ENCODE results near the gene PDZRN3. TPM values are rescaled to one million over a fixed set of nuclear protein-coding genes. Genes with fewer than 3 reads are reported as not detected.

The PDZRN3 gene
- total RNA-seq, 1 experiment from 2014 or later = not detected

- no TSS peak for BruUV-seq (replicated peaks)
- no peak for TF ChIP-seq CTCF (IDR thresholded peaks at IDR 0.05; ENCODE audit: unreplicated experiment)
Observed at GRCh38 chr3:73529308-73530021, 95.3 kb downstream of the PDZRN3 start.

GRCh38 chr3:73525591-73525990, 99.2 kb downstream of the PDZRN3 start:
- CTCF ChIA-PET = no interaction called here
- intact Hi-C loops (cut with micrococcal nuclease; ENCODE audit: unreplicated experiment) = no loop called here
- no TSS peak for BruUV-seq (replicated peaks)
- no peaks in the 10 kb centered on the region for H3K27me3 Mint-ChIP-seq (ENCODE audit: unreplicated experiment)
- TF ChIP-seq CTCF (IDR thresholded peaks at IDR 0.05; ENCODE audit: unreplicated experiment) = no peak
- H3K36me3 Mint-ChIP-seq (ENCODE audit: insufficient read depth, unreplicated experiment) = no peaks in the 10 kb centered on the region
- H3K4me1 Mint-ChIP-seq (ENCODE audit: low read depth, unreplicated experiment) = no peaks in the 10 kb centered on the region
- no peaks in the 10 kb centered on the region for H3K9me3 Mint-ChIP-seq (ENCODE audit: low read depth, unreplicated experiment)
- no peak for DNase-seq
- H3K27ac Mint-ChIP-seq (ENCODE audit: unreplicated experiment) = no peak overlapping the region
- no peak overlapping the region for H3K4me3 Mint-ChIP-seq (ENCODE audit: low read depth, unreplicated experiment)

More at GRCh38 chr3:73529308-73530021, 95.3 kb downstream of the PDZRN3 start:
- H3K36me3 Mint-ChIP-seq (ENCODE audit: insufficient read depth, unreplicated experiment) = no peaks in the 10 kb centered on the region
- no peak overlapping the region for H3K4me3 Mint-ChIP-seq (ENCODE audit: low read depth, unreplicated experiment)
- intact Hi-C loops (cut with micrococcal nuclease; ENCODE audit: unreplicated experiment) = no loop called here
- DNase-seq = no peak
- H3K4me1 Mint-ChIP-seq (ENCODE audit: low read depth, unreplicated experiment) = no peaks in the 10 kb centered on the region
- peaks cover 4% of the 10 kb centered on the region for H3K9me3 Mint-ChIP-seq (ENCODE audit: low read depth, unreplicated experiment)
- H3K27ac Mint-ChIP-seq (ENCODE audit: unreplicated experiment) = no peak overlapping the region
- H3K27me3 Mint-ChIP-seq (ENCODE audit: unreplicated experiment) = no peaks in the 10 kb centered on the region
- CTCF ChIA-PET = no interaction called here

GRCh38 chr3:73523661-73524060, 101.1 kb downstream of the PDZRN3 start:
- Mint-ChIP-seq H3K4me3 (ENCODE audit: low read depth, unreplicated experiment) (no peak overlapping the region), H3K36me3 (ENCODE audit: insufficient read depth, unreplicated experiment) (no peaks in the 10 kb centered on the region), H3K27me3 (ENCODE audit: unreplicated experiment) (no peaks in the 10 kb centered on the region), H3K27ac (ENCODE audit: unreplicated experiment) (no peak overlapping the region), H3K9me3 (ENCODE audit: low read depth, unreplicated experiment) (peaks cover 4% of the 10 kb centered on the region), H3K4me1 (ENCODE audit: low read depth, unreplicated experiment) (no peaks in the 10 kb centered on the region)
- BruUV-seq (replicated peaks) = no TSS peak
- intact Hi-C loops (cut with micrococcal nuclease; ENCODE audit: unreplicated experiment) = no loop called here
- DNase-seq = no peak
- CTCF ChIA-PET = no interaction called here
- TF ChIP-seq CTCF (IDR thresholded peaks at IDR 0.05; ENCODE audit: unreplicated experiment) = no peak

GRCh38 chr3:73521734-73522336, 102.9 kb downstream of the PDZRN3 start:
- no TSS peak for BruUV-seq (replicated peaks)
- no peak for TF ChIP-seq CTCF (IDR thresholded peaks at IDR 0.05; ENCODE audit: unreplicated experiment)
- Mint-ChIP-seq H3K27ac (ENCODE audit: unreplicated experiment) (no peak overlapping the region), H3K27me3 (ENCODE audit: unreplicated experiment) (no peaks in the 10 kb centered on the region), H3K9me3 (ENCODE audit: low read depth, unreplicated experiment) (peaks cover 4% of the 10 kb centered on the region), H3K4me1 (ENCODE audit: low read depth, unreplicated experiment) (no peaks in the 10 kb centered on the region), H3K4me3 (ENCODE audit: low read depth, unreplicated experiment) (no peak overlapping the region), H3K36me3 (ENCODE audit: insufficient read depth, unreplicated experiment) (no peaks in the 10 kb centered on the region)
- intact Hi-C loops (cut with micrococcal nuclease; ENCODE audit: unreplicated experiment) = no loop called here
- CTCF ChIA-PET = no interaction called here
- no peak for DNase-seq
